Keratinocyte (primary cell): Measurements from ENCODE around the gene PPP2CA.

Experiments
- CTCF ChIP-seq, 3 experiments: IDR thresholded peaks in 1 of 3; conservative IDR thresholded peaks in 1 of 3; optimal IDR thresholded peaks in 1 of 3; 2 replicates in 2 of 3; 3 replicates in 1 of 3; pipeline versions ENCODE3 to v1.5.1; 2011; ENCODE audit warnings: low read length in 3 of 3, mild to moderate bottlenecking in 3 of 3, moderate library complexity in 2 of 3, control low read depth in 1 of 3, inconsistent platforms in 1 of 3; ENCODE audit not compliant: insufficient read depth in 2 of 3; ENCODE audit errors: extremely low read depth in 1 of 3
- EZH2 ChIP-seq: IDR thresholded peaks from one replicate; pipeline ENCODE4 v1.6.1; 2012; ENCODE audit warnings: inconsistent platforms, mild to moderate bottlenecking, low read length, moderate library complexity

GRCh38 chr5:134206627-134207160, 19.2 kb downstream of the PPP2CA start:
- no peak for TF ChIP-seq EZH2
- TF ChIP-seq CTCF (optimal IDR thresholded peaks at IDR 0.05 in 1 of 3, IDR thresholded peaks at IDR 0.05 in 1 of 3, conservative IDR thresholded peaks at IDR 0.05 in 1 of 3; ENCODE audit: extremely low read depth in 1 of 3, insufficient read depth in 2 of 3, low read length in 3 of 3): no peak
